Ishikawa (cell line): Measurements from ENCODE around the gene BRCA1.
A peak's percentile ranks its signal among the peaks of the same experiment; 100 is the strongest.

Experiments
- CEBPB ChIP-seq: IDR thresholded peaks from 2 replicates; pipeline ENCODE4 v1.6.1; 2012
- CREB1 ChIP-seq: IDR thresholded peaks from 2 replicates; pipeline ENCODE4 v1.6.1; 2012; ENCODE audit warnings: low read depth
- EGR1 ChIP-seq: IDR thresholded peaks from 2 replicates; pipeline ENCODE4 v1.6.1; 2012
- EP300 ChIP-seq: IDR thresholded peaks from 2 replicates; pipeline ENCODE4 v1.6.1; 2012; ENCODE audit warnings: borderline replicate concordance
- FOXM1 ChIP-seq: IDR thresholded peaks from 2 replicates; pipeline ENCODE4 v1.6.1; 2012; ENCODE audit warnings: low read depth, borderline replicate concordance
- NFIC ChIP-seq: IDR thresholded peaks from 2 replicates; pipeline ENCODE4 v1.6.1; 2012
- RAD21 ChIP-seq: IDR thresholded peaks from 2 replicates; pipeline ENCODE4 v1.6.1; 2012; ENCODE audit warnings: low read depth
- REST ChIP-seq: IDR thresholded peaks from 2 replicates; pipeline ENCODE4 v1.6.1; 2012; ENCODE audit warnings: low read depth, mild to moderate bottlenecking
- TAF1 ChIP-seq: IDR thresholded peaks from 2 replicates; pipeline ENCODE4 v1.6.1; 2012; ENCODE audit warnings: low read depth, mild to moderate bottlenecking
- TCF12 ChIP-seq: IDR thresholded peaks from 2 replicates; pipeline ENCODE4 v1.6.1; 2012; ENCODE audit warnings: low read depth
- TEAD4 ChIP-seq: IDR thresholded peaks from 2 replicates; pipeline ENCODE4 v1.6.1; 2012
- YY1 ChIP-seq: IDR thresholded peaks from 2 replicates; pipeline ENCODE4 v1.6.1; 2012; ENCODE audit warnings: low read depth
- ZBTB7A ChIP-seq: IDR thresholded peaks from 2 replicates; pipeline ENCODE4 v1.6.1; 2012; ENCODE audit warnings: low read depth
- TF ChIP-seq, protein P1 (sequence below): IDR thresholded peaks from 2 replicates; pipeline ENCODE4 v1.6.1; 2012
- TF ChIP-seq, protein P2 (sequence below): IDR thresholded peaks from 2 replicates; pipeline ENCODE4 v1.6.1; 2012

BRCA1 gene

GRCh38 chr17:43011728-43012472 is 113.3 kb downstream of the BRCA1 start:
- TF ChIP-seq CREB1 (no peak), EGR1 (no peak), ZBTB7A (no peak), TAF1 (no peak), TEAD4 (no peak), TCF12 (no peak), CEBPB (no peak), FOXM1 (no peak), NFIC (no peak), RAD21 (no peak), REST (no peak), YY1 (no peak), EP300 (no peak)
- TF ChIP-seq, protein P1, sequence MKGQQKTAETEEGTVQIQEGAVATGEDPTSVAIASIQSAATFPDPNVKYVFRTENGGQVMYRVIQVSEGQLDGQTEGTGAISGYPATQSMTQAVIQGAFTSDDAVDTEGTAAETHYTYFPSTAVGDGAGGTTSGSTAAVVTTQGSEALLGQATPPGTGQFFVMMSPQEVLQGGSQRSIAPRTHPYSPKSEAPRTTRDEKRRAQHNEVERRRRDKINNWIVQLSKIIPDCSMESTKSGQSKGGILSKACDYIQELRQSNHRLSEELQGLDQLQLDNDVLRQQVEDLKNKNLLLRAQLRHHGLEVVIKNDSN, result no peak
- TF ChIP-seq, protein P2, sequence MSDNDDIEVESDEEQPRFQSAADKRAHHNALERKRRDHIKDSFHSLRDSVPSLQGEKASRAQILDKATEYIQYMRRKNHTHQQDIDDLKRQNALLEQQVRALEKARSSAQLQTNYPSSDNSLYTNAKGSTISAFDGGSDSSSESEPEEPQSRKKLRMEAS, result no peak

GRCh38 chr17:43010667-43011308 is 114.4 kb downstream of the BRCA1 start:
- TF ChIP-seq FOXM1 (no peak), YY1 (no peak), EGR1 (no peak), TAF1 (no peak), CEBPB (no peak), TEAD4 (no peak), ZBTB7A (no peak)
- TF ChIP-seq, protein P1, result no peak

DNA sequence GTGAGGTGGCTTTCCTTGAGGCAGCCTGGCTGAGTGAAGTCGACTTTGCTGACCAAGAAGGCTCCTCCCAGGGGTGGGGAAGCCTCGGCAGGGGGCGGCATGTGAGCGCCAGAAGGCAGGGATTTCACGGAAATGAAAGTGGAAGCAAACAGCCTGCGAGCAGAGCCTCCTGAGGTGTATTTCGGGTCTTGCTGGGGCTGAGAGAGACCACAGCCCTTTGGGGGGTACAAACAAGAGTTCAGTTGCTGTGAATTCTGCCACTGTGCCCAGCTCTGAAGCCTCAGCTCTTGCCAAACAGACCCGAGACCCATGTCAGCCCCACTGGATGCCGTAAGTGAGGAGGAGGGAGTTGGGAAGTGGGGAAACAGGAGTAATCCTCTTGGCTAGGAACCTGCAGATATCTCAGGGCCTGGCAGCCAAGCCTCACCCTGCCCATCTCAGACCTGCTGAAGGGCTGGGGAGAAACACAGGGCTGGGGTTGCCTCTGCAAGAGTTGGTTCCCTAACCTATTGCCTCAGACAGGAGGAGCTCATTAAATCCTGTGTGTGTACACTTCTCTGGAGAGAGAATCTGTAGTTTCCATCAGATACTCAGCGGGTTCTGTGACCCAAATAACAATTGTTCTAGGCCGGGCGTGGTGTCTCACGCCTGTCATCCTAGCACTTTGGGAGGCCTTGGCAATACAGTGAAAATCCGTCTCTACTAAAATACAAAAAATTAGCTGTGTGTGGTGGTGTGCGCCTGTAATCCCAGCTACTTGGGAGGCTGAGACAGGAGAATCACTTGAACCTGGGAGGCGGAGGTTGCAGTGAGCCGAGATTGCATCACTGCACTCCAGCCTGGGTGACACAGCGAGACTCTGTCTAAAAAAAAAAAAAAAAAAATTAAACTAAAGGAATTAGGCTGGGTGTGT is 118.3 kb downstream of the BRCA1 start, which contains the start of gene IFI35:
Gene IFI35 (plus strand): TSS at position 146 of the 913 bp plus-strand sequence. CDS start 164 bp downstream, at position 310.
- TF ChIP-seq YY1 (no peak), FOXM1 (no peak), TEAD4 (no peak), EP300 (no peak), TCF12 (no peak), RAD21 (no peak), ZBTB7A (no peak), TAF1 (no peak), CEBPB (no peak), NFIC (no peak), REST (no peak), EGR1 (no peak), CREB1 (no peak)
- TF ChIP-seq, protein P2, result peak; percentile 53; the same call in 1 of the 2 replicates
- TF ChIP-seq, protein P1, result peak; percentile 54

GRCh38 chr17:43003542-43004172 is 121.5 kb downstream of the BRCA1 start:
- TF ChIP-seq TAF1, result no peak
- no peak for TF ChIP-seq RAD21
- TF ChIP-seq TCF12, result no peak
- no peak for TF ChIP-seq NFIC
- TF ChIP-seq, protein P1, result no peak
- TF ChIP-seq FOXM1, result no peak
